A673 (cell line): ENCODE measurements around the gene MFSD11. TPM values are rescaled to one million over a fixed set of nuclear protein-coding genes. Genes with fewer than 3 reads are reported as not detected.

ENCODE experiments used
- BruUV-seq: library from RNA; stranded (reverse); fragments of 400-500 nt; replicated peaks from 2 replicates; lab custom pipeline; 2021; lab: Mats Ljungman, UMichigan
- CTCF ChIA-PET: fragments of 300-600 bp; sonication (Branson Sonifier 250); formaldehyde crosslinking; loops from one replicate; lab custom pipeline; 2022; ENCODE audit warnings: antibody characterized with exemption; lab: Charles Lee
- POLR2A ChIA-PET: fragments of 300-600 bp; sonication (Branson Sonifier 250); formaldehyde crosslinking; loops from one replicate; lab custom pipeline; 2022; ENCODE audit warnings: antibody characterized with exemption; ENCODE audit not compliant: low non-redundant PET; lab: Charles Lee
- DNase-seq: peaks from one replicate; pipeline ENCODE4 v3.0.0-alpha.2; 2015; ENCODE audit warnings: low spot score
- H3K27ac ChIP-seq: fragments of 200-600 bp; sonication (generic); 2 replicates; pipeline ENCODE4 v1.5.1; 2016; ENCODE audit warnings: mixed run types, low read depth, mild to moderate bottlenecking, mixed read lengths, antibody characterized with exemption, low read length; ENCODE audit not compliant: poor library complexity, severe bottlenecking
- H3K27me3 ChIP-seq: fragments of 200-600 bp; sonication (generic); replicated peaks from 2 replicates; pipeline ENCODE4 v1.6.1; 2017; ENCODE audit warnings: mixed run types, low read depth, mild to moderate bottlenecking, mixed read lengths, antibody characterized with exemption, low read length; ENCODE audit not compliant: insufficient read depth, poor library complexity
- H3K36me3 ChIP-seq: fragments of 200-600 bp; sonication (generic); 2 replicates; pipeline ENCODE4 v1.6.1; 2016; ENCODE audit warnings: mixed run types, mild to moderate bottlenecking, mixed read lengths, antibody characterized with exemption, low read length; ENCODE audit not compliant: insufficient read depth, poor library complexity, severe bottlenecking
- H3K4me1 ChIP-seq: fragments of 200-600 bp; sonication (generic); 2 replicates; pipeline ENCODE4 v1.6.1; 2017; ENCODE audit warnings: mixed run types, mild to moderate bottlenecking, mixed read lengths, antibody characterized with exemption, low read length; ENCODE audit not compliant: insufficient read depth, poor library complexity, severe bottlenecking
- H3K4me3 ChIP-seq: fragments of 200-600 bp; sonication (generic); 2 replicates; pipeline ENCODE4 v1.5.1; 2016; ENCODE audit warnings: low read depth, mixed run types, mild to moderate bottlenecking, mixed read lengths, low read length; ENCODE audit not compliant: poor library complexity, severe bottlenecking
- H3K9me3 ChIP-seq: fragments of 200-600 bp; sonication (generic); 2 replicates; pipeline ENCODE4 v1.6.1; 2016; ENCODE audit warnings: mixed run types, low read depth, mild to moderate bottlenecking, mixed read lengths, antibody characterized with exemption, low read length; ENCODE audit not compliant: poor library complexity, severe bottlenecking
- EZH2 ChIP-seq: fragments of 200-600 bp; sonication (generic); IDR thresholded peaks from 2 replicates; pipeline ENCODE4 v1.6.1; 2017; ENCODE audit warnings: borderline replicate concordance, low read depth, mild to moderate bottlenecking, mixed read lengths, antibody characterized with exemption, low read length; ENCODE audit not compliant: poor library complexity, severe bottlenecking
- intact Hi-C: fragments of 100-400 bp; cut with micrococcal nuclease; formaldehyde crosslinking; loops from one replicate; pipeline ENCODE4 v1.10.0; 2022; ENCODE audit not compliant: unreplicated experiment
- total RNA-seq: library from RNA; stranded (reverse); gene quantifications from 2 replicates; pipeline ENCODE4 v1.2.3, GENCODE V29; 2021
- TF ChIP-seq, protein P1 (sequence below): fragments of 300-800, 200-600 bp; sonication (generic); conservative IDR thresholded peaks from 2 replicates; pipeline ENCODE4 v1.5.1; 2017; ENCODE audit warnings: low read depth, mild to moderate bottlenecking, antibody characterized with exemption, low read length, moderate library complexity, mixed read lengths

Gene MFSD11
- total RNA-seq, 1 experiment from 2014 or later = 38.8 TPM

DNA sequence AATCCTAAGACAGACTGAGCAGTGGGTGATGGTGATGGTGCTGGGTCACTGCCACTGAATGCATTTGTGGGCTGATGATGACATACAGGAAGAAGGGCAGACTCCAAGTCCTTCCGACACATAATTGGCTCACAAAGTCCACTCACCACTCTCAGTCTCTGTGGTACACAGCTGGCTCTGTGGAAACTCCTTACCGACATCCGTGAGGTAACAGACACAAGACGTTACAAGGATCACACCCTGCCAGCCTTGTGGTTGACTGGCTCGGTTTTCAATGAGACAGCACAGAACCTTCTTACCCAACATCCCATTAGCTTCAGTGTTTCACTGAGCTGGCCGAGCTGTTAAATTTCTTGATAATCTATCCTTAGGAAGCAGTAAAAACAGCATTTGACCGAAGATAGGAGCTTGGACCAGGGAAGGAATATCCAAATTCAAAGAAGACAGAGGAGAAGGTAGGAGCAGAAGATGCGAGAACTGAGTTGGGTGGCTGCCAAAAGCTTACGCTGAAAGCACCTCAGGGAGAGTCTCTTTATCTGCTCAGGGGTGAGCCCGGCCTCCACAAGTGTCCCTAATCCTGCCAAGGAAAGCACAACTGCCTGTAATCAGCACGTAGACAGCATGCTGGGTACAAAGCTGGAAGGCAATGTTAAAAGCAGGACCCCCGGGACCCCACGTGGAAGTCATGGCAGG, 21.6 kb upstream of the MFSD11 start:
- DNase-seq = peak; percentile 93
- ChIA-PET POLR2A (no interaction called here), CTCF (interaction anchor here (0.6 kb wide), 1 partner anchor 19 kb away, joined by 8 read pairs; no protein-coding TSS in a partner anchor)
- H3K27ac ChIP-seq = peak overlapping the region; percentile 94
- no peak overlapping the region for H3K4me3 ChIP-seq
- intact Hi-C loops = loop anchor here (10.0 kb wide), 1 partner anchor 151 kb away; a partner anchor contains a TSS
- H3K36me3 ChIP-seq = peaks cover 43% of the 10 kb centered on the region
- TF ChIP-seq, protein P1, sequence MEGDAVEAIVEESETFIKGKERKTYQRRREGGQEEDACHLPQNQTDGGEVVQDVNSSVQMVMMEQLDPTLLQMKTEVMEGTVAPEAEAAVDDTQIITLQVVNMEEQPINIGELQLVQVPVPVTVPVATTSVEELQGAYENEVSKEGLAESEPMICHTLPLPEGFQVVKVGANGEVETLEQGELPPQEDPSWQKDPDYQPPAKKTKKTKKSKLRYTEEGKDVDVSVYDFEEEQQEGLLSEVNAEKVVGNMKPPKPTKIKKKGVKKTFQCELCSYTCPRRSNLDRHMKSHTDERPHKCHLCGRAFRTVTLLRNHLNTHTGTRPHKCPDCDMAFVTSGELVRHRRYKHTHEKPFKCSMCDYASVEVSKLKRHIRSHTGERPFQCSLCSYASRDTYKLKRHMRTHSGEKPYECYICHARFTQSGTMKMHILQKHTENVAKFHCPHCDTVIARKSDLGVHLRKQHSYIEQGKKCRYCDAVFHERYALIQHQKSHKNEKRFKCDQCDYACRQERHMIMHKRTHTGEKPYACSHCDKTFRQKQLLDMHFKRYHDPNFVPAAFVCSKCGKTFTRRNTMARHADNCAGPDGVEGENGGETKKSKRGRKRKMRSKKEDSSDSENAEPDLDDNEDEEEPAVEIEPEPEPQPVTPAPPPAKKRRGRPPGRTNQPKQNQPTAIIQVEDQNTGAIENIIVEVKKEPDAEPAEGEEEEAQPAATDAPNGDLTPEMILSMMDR = no peak
- no peak for TF ChIP-seq EZH2
- H3K9me3 ChIP-seq = no peaks in the 10 kb centered on the region
- BruUV-seq = no TSS peak
- no peaks in the 10 kb centered on the region for H3K27me3 ChIP-seq
- peaks cover 37% of the 10 kb centered on the region for H3K4me1 ChIP-seq

DNA sequence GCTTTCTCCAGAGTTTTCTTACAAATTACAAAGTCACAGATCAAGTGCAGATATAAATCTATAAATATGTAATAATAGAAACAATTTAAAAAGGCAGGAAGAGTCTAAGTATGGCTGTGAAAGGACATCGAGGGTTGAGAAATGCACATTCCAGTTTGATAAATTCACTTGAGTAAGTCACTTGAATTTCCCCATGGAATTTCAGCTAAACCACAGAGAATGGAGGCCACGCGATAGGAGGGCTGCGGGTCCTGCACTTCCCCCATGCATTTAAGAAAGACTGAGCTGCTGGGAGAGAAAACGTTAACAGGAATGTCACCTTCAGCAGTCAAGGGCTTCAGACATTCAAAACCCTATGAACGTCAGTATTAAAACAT, 21.1 kb upstream of the MFSD11 start:
- no peaks in the 10 kb centered on the region for H3K9me3 ChIP-seq
- peak; percentile 66 for DNase-seq
- no peak overlapping the region for H3K4me3 ChIP-seq
- intact Hi-C loops = loop anchor here (10.0 kb wide), 1 partner anchor 152 kb away; a partner anchor contains a TSS
- peaks cover 48% of the 10 kb centered on the region for H3K36me3 ChIP-seq
- no TSS peak for BruUV-seq
- POLR2A ChIA-PET = no interaction called here
- H3K27ac ChIP-seq = peak overlapping the region; percentile 94
- no peak for TF ChIP-seq EZH2
- TF ChIP-seq, protein P1 = no peak
- peaks cover 32% of the 10 kb centered on the region for H3K4me1 ChIP-seq
- CTCF ChIA-PET = interaction anchor here (0.6 kb wide), 1 partner anchor 201 kb away, joined by 4 read pairs; no protein-coding TSS in a partner anchor
- H3K27me3 ChIP-seq = no peaks in the 10 kb centered on the region

DNA sequence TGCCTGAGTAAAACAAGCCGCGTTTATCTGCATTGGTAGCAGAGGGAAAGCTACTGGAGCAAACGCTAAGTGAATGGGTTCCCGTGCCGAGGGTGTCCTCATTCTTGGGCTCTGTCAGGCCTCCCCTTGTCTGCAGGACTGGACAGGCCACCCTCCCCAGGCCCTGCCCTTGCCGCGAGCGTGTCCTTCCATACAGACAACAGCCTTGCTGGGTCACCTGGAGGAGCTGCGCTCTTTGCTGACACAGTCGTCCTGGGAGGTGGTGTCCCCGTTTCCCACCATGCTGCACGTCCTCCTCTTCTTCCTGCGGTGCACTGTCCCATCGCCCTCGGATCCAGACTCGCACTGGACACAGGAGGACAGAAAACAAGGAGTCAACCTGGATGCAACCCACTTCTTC, 19.4 kb upstream of the MFSD11 start:
- Histone ChIP-seq H3K4me1 (peaks cover 31% of the 10 kb centered on the region), H3K4me3 (no peak overlapping the region), H3K27ac (no peak overlapping the region), H3K36me3 (peaks cover 64% of the 10 kb centered on the region), H3K27me3 (no peaks in the 10 kb centered on the region), H3K9me3 (no peaks in the 10 kb centered on the region)
- ChIA-PET CTCF (no interaction called here), POLR2A (interaction anchor here (0.6 kb wide), 1 partner anchor 20 kb away, joined by 4 read pairs; no protein-coding TSS in a partner anchor)
- intact Hi-C loops = loop anchor here (10.0 kb wide), 1 partner anchor 154 kb away; a partner anchor contains a TSS
- TF ChIP-seq, protein P1 = no peak
- no peak for TF ChIP-seq EZH2
- DNase-seq = no peak
- no TSS peak for BruUV-seq
